HL-60/S4 treated with retinoic acid at 250 ng/mL for 4 days and 3 days (cell line): Measurements from ENCODE around the gene RNU7-1.

Source experiments
- in situ Hi-C: fragments of 300-500 bp; cut with MboI; formaldehyde crosslinking; loops from 2 replicates; pipeline ENCODE4 v1.7.0; 2022; ENCODE audit warnings: low sequenced_read_pairs

The RNU7-1 gene

DNA sequence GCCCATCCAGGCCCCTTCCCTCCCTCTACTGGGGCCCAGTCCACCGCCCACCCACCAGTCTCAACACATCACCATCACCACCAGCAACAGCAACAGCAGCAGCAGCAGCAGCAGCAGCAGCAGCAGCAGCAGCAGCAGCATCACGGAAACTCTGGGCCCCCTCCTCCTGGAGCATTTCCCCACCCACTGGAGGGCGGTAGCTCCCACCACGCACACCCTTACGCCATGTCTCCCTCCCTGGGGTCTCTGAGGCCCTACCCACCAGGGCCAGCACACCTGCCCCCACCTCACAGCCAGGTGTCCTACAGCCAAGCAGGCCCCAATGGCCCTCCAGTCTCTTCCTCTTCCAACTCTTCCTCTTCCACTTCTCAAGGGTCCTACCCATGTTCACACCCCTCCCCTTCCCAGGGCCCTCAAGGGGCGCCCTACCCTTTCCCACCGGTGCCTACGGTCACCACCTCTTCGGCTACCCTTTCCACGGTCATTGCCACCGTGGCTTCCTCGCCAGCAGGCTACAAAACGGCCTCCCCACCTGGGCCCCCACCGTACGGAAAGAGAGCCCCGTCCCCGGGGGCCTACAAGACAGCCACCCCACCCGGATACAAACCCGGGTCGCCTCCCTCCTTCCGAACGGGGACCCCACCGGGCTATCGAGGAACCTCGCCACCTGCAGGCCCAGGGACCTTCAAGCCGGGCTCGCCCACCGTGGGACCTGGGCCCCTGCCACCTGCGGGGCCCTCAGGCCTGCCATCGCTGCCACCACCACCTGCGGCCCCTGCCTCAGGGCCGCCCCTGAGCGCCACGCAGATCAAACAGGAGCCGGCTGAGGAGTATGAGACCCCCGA is 6.8 kb upstream of the RNU7-1 start:
- in situ Hi-C loops, result no loop called here

DNA sequence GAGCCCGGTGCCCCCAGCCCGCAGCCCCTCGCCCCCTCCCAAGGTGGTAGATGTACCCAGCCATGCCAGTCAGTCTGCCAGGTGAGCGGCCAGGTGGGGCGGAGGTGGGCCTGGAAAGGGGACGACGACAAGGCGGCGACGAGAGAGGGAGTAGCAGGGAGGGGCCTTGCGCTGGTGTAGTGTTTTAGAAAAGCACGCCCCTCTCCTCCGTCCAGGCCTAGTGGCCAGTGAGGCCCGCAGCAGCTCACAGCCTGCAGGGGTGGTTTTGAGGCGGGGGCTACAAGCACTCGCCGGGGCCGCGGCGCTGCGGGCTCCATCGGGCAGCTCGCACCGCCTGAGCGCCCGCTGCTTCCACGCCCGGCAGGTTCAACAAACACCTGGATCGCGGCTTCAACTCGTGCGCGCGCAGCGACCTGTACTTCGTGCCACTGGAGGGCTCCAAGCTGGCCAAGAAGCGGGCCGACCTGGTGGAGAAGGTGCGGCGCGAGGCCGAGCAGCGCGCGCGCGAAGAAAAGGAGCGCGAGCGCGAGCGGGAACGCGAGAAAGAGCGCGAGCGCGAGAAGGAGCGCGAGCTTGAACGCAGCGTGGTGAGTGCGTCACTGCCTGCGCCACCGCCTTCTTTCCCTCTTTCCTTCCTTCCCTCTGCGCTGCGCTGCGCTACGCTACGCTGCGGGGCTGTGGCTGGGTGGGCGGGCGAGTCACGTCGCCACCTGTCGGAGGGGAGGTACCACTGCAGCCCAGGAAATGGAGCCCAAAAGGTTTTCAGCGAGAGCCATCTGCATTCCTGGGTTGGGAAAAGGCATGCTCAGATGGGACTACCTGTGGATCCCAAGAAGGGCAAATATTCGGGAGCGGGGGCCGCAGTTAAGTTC is 5.9 kb upstream of the RNU7-1 start:
- in situ Hi-C loops, result no loop called here

DNA sequence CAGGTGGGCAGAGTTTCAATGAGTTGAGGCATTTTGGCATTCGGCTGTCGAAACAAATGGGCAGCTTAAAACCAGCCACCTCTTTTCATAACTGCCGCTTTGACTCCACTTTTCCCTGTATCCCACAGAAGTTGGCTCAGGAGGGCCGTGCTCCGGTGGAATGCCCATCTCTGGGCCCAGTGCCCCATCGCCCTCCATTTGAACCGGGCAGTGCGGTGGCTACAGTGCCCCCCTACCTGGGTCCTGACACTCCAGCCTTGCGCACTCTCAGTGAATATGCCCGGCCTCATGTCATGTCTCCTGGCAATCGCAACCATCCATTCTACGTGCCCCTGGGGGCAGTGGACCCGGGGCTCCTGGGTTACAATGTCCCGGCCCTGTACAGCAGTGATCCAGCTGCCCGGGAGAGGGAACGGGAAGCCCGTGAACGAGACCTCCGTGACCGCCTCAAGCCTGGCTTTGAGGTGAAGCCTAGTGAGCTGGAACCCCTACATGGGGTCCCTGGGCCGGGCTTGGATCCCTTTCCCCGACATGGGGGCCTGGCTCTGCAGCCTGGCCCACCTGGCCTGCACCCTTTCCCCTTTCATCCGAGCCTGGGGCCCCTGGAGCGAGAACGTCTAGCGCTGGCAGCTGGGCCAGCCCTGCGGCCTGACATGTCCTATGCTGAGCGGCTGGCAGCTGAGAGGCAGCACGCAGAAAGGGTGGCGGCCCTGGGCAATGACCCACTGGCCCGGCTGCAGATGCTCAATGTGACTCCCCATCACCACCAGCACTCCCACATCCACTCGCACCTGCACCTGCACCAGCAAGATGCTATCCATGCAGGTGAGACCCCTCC is 5.0 kb upstream of the RNU7-1 start:
- in situ Hi-C loops, result no loop called here

- in situ Hi-C loops, result no loop called here
Measured at GRCh38 chr12:6939191-6939540, 4.5 kb upstream of the RNU7-1 start.

DNA sequence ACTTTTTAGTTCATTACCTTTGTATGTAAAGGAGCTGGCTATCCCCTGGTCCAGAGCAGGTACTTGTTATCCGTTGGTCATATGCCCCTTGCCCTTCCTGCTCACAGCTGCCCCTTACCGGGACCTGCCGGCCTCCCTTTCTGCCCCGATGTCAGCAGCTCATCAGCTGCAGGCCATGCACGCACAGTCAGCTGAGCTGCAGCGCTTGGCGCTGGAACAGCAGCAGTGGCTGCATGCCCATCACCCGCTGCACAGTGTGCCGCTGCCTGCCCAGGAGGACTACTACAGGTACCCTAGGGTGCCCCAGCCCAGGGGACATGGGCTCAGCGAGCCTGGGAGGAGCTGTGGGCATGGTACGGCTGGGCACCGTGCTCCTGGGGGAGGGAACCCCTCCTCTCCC is 2.3 kb upstream of the RNU7-1 start:
- in situ Hi-C loops, result no loop called here

- in situ Hi-C loops, result no loop called here
Measured at GRCh38 chr12:6941782-6942181, 1.8 kb upstream of the RNU7-1 start.

GRCh38 chr12:6942331-6942665 is 1.3 kb upstream of the RNU7-1 start:
- in situ Hi-C loops, result no loop called here

DNA sequence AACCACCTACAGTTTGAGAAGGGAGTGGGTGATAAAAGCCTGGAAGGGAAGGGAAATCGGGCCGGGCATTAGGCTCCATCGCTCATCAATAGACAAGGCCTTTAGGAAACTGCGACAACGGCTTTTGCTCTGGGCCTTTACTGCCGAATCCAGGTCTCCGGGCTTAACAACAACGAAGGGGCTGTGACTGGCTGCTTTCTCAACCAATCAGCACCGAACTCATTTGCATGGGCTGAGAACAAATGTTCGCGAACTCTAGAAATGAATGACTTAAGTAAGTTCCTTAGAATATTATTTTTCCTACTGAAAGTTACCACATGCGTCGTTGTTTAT is 261 bp upstream of the RNU7-1 start:
- in situ Hi-C loops, result no loop called here

DNA sequence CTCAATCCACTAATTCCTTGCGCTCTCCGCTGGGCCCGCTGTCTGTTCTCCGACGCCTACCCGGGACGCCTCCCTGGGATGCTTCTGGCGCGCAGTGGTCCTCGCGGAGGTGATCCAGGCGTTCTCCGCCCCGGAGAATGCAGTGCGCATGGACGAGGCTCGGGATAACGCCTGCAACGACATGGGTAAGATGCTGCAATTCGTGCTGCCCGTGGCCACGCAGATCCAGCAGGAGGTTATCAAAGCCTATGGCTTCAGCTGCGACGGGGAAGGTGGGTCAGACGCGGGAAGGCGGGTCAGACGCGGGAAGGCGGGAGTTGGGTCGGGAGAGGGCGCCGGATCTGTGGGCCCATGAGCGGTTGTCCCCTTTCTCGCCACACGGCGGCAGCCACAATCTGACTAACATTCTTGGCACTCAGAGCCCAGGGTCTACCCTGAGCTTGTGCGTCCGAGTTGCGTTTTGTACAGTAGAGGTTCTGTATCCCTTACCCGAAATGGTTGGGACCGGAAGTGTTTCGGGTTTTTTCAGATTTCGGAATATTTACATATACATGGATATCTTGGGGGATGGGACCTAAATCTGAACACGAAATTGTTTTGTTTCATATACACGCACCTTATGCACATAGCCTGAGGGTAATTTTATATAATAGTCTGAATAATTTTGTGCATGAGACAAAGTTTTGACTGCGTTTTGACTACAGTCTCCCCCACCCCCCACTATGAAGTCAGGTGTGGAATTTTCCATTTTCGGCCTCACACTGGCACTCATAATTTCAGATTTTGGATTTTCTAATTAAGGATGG is 968 bp downstream of the RNU7-1 start:
- in situ Hi-C loops, result no loop called here

- in situ Hi-C loops, result no loop called here
Measured at GRCh38 chr12:6945613-6946012, 2.0 kb downstream of the RNU7-1 start.

GRCh38 chr12:6946033-6946919 is 2.7 kb downstream of the RNU7-1 start:
- in situ Hi-C loops, result no loop called here

DNA sequence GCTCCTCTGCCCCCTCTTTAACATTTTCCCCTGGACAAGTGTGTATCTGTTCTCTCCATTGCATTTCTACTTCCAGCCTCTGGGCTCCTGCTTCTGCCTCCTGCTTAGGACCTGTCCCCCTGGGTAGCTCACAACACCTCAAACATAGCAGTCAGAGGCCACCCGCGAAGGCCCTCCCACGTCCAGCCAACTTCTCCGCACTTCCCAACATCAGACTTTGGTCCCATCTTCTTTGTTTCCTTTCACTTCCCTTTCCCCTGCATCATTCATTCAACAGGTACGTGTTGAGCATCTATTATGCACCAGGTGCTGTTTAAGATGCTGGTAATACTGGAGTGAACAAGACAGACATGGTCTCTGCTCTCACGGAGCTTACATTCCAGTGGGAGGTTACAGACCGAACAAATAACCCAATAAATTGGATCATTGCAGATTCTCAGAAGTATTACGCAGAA is 3.3 kb downstream of the RNU7-1 start:
- in situ Hi-C loops, result no loop called here

DNA sequence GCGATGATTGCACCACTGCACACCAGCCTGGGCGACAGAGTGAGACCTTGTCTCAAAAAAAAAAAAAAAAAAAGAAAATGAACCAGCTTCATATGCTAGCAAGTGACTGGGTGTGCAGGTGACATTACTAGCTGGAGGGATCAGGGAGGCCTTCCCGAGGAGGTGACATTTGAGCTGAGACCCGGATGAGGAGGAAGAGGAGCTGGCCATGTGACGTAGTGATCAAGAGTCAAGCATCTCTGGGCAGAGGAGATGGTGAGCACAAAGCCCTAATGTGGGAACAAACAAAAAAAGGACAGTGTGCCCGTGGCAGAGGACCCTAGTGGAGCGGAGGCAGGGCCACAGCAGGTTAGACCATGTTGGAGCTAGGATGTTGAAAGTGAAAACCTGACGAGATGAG is 4.0 kb downstream of the RNU7-1 start:
- in situ Hi-C loops, result no loop called here

GRCh38 chr12:6948873-6949594 is 5.4 kb downstream of the RNU7-1 start:
- in situ Hi-C loops, result no loop called here

GRCh38 chr12:6950401-6950801 is 6.8 kb downstream of the RNU7-1 start:
- in situ Hi-C loops, result no loop called here

- in situ Hi-C loops, result no loop called here
Measured at GRCh38 chr12:6950811-6951540, 7.4 kb downstream of the RNU7-1 start, which contains the start of gene PTPN6. Gene PTPN6 (plus strand): TSS chr12:6951356. CDS start chr12:6951513, 157 bp downstream.

DNA sequence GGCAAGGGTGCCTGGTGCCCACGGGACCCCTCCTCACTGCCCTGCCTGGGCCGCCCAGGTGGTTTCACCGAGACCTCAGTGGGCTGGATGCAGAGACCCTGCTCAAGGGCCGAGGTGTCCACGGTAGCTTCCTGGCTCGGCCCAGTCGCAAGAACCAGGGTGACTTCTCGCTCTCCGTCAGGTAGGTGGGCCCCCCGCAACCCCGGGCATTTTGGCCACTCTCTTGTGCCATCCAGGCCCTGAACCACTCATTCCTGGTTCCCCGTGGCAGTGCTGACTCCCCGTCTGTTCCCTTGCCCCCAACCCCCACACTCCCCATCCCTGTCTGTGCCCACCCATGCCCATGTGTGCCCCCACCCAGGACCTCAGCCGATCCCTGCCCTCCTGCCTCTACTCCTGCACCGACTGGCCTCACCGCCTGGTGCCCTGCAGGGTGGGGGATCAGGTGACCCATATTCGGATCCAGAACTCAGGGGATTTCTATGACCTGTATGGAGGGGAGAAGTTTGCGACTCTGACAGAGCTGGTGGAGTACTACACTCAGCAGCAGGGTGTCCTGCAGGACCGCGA is 8.0 kb downstream of the RNU7-1 start:
- in situ Hi-C loops, result no loop called here
